ENCODE data around the gene HSCB.
"Not testable (repeated sequence)": the region's sequence is repeated elsewhere in the genome, so short reads cannot be mapped to it uniquely, and the experiment has no call there.

Gene HSCB, protein sequence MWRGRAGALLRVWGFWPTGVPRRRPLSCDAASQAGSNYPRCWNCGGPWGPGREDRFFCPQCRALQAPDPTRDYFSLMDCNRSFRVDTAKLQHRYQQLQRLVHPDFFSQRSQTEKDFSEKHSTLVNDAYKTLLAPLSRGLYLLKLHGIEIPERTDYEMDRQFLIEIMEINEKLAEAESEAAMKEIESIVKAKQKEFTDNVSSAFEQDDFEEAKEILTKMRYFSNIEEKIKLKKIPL

DNA sequence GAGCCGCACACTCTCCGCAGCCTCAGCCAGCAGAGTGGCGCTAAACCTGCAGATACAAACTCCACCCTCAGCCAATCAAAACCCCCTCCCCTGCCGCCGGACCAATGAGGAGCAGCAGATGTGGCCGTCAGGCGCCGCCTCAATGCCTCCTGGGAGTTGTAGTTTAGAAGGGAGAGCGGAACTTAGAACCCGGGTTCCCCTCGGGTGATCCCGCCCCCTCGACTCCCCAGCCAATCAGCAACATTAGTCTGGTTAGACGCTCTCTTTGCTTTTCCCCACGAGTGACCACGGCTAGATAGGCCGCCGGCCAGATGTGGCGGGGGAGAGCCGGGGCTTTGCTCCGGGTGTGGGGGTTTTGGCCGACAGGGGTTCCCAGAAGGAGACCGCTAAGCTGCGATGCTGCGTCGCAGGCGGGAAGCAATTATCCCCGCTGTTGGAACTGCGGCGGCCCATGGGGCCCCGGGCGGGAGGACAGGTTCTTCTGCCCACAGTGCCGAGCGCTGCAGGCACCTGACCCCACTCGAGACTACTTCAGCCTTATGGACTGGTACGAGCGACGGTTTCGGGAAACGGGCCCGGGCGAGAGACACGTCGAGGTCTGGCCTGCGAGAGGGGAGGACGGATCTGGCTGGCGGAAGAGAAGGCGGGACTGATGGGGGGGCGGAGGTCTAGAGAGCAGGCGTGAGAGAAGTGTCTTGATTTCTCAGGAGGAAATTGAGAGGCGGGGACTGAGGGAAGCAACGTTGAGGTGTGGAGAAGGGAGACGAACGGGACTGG lies at the start of gene HSCB, which contains the start of gene CHEK2:
Gene HSCB (plus strand): TSS at position 255 of the 777 bp plus-strand sequence. CDS start 57 bp downstream, at position 312.
Gene CHEK2 (minus strand): TSS at position 36 of the 777 bp plus-strand sequence. CDS start 7,099 bp downstream, outside the sequence.
- H3K27ac ChIP-seq (ENCODE audit: low read depth, low read length) = peak within 1 kb of the TSS; percentile 94
- peaks cover 9% of the 10 kb centered on the region for H3K4me1 ChIP-seq (ENCODE audit: control insufficient read depth, insufficient read depth, low read length)
- H3K36me3 ChIP-seq (ENCODE audit: control insufficient read depth, insufficient read depth, low read length) = peaks cover 6% of the 10 kb centered on the region
- no peaks in the 10 kb centered on the region for H3K27me3 ChIP-seq (ENCODE audit: control insufficient read depth, insufficient read depth, low read length)
- peak within 1 kb of the TSS; percentile 89 for H3K9ac ChIP-seq (ENCODE audit: low read length)
- H3K4me3 ChIP-seq (ENCODE audit: low read length) = peak within 1 kb of the TSS; percentile 87

DNA sequence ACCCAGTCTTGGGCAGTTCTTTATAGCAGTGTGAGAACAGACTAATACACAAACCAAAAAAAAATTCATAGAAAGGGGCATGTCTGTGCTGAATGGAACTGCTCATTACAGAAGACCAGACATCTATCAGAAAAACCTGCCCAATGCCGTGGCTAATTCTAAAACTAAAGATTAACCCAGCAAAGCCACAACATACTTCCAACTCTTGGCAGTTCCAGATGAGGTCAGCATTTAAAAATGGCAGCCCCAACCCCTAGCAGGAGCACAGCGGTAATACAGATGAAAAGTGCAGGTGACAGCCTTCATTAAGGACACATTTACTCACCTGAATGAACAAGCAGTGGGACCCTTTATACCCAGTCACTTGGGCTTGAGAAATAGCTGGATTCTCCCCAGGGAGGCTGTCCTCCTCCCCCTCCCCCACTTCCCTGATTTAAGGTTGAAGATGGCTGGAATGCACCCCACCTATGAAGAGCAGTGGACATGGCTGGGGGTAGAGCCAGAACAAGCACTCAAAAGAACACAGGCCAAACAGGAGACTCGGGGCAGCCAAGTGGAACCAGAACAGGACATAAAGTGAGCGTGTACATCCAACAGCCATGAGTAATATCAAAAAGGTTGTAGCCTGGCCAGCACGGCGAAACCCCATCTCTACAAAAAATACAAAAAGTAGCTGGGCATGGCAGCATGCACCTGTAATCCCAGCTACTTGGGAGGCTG lies 48.6 kb upstream of the HSCB start:
- H3K27ac ChIP-seq (ENCODE audit: low read depth, low read length); H3K4me1 ChIP-seq (ENCODE audit: control insufficient read depth, insufficient read depth, low read length); H3K4me3 ChIP-seq (ENCODE audit: low read length): not testable (repeated sequence)

DNA sequence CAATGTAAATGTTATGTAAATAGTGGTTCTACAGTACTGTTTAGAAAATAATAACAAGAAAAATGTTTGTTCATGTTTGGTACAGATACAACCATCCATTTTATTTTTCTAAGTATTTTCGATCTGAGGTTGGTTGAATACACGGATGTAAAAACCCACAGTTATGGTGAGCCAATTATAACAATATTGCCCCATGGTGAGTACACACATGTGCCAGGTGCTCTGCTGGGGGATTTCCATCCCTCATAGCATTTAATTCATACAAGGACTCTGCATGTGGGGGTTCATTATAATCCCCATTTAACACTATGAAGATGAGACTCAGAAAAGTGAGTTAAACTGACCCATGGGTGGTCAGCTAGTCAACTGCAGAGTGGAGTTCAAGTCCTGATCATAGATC lies 38.9 kb upstream of the HSCB start:
- Histone ChIP-seq H3K9ac (ENCODE audit: low read length) (no peak overlapping the region), H3K4me1 (ENCODE audit: control insufficient read depth, insufficient read depth, low read length) (no peaks in the 10 kb centered on the region), H3K36me3 (ENCODE audit: control insufficient read depth, insufficient read depth, low read length) (no peaks in the 10 kb centered on the region), H3K27me3 (ENCODE audit: control insufficient read depth, insufficient read depth, low read length) (no peaks in the 10 kb centered on the region), H3K27ac (ENCODE audit: low read depth, low read length) (no peak overlapping the region), H3K4me3 (ENCODE audit: low read length) (no peak overlapping the region)

More for the DNA sequence above, 48.6 kb upstream of the HSCB start:
- not testable (repeated sequence) for H3K36me3 ChIP-seq (ENCODE audit: control insufficient read depth, insufficient read depth, low read length); H3K9ac ChIP-seq (ENCODE audit: low read length); H3K27me3 ChIP-seq (ENCODE audit: control insufficient read depth, insufficient read depth, low read length)

DNA sequence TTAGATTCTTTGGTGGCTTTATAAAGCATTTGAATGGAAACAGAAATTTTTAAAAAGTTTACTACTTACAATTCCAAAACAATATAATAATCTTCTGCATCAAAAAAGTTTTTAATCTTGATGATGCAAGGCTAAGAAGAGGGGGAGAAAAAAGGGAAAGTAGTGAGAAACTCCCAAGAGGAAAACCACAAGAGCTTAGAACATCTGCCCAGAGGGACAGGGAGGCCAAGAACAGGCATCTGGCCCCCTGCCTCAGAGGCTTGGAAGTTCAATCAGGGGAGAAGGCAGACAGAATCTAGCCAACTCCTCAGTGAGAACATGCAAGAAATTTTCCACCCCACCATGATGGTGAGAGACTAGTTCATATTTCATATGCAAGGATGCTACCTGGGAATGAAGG lies 38.4 kb upstream of the HSCB start:
- Histone ChIP-seq H3K27ac (ENCODE audit: low read depth, low read length) (no peak overlapping the region), H3K4me1 (ENCODE audit: control insufficient read depth, insufficient read depth, low read length) (no peaks in the 10 kb centered on the region), H3K4me3 (ENCODE audit: low read length) (no peak overlapping the region), H3K9ac (ENCODE audit: low read length) (no peak overlapping the region), H3K36me3 (ENCODE audit: control insufficient read depth, insufficient read depth, low read length) (no peaks in the 10 kb centered on the region), H3K27me3 (ENCODE audit: control insufficient read depth, insufficient read depth, low read length) (no peaks in the 10 kb centered on the region)

DNA sequence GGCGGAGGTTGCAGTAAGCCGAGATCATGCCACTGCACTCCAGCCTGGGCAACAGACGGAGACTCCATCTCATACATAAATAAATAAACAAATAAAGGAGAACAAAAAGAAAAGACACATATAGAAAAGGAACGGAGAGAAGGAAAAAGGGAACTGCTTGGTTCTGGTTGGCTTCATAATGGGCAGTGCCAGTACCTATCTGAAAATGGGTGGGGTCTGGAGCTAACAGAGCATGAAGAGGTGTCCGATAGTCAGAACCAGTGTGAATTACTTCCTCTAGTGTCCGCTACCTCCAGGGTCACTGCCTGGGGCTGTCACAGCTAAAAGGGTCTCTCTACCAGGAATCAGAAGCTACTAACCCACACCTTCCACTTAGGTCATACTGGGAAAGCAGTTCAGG lies 35.0 kb upstream of the HSCB start:
- H3K27me3 ChIP-seq (ENCODE audit: control insufficient read depth, insufficient read depth, low read length) = no peaks in the 10 kb centered on the region
- no peaks in the 10 kb centered on the region for H3K36me3 ChIP-seq (ENCODE audit: control insufficient read depth, insufficient read depth, low read length)
- H3K9ac ChIP-seq (ENCODE audit: low read length) = no peak overlapping the region
- no peak overlapping the region for H3K27ac ChIP-seq (ENCODE audit: low read depth, low read length)
- no peaks in the 10 kb centered on the region for H3K4me1 ChIP-seq (ENCODE audit: control insufficient read depth, insufficient read depth, low read length)
- no peak overlapping the region for H3K4me3 ChIP-seq (ENCODE audit: low read length)

DNA sequence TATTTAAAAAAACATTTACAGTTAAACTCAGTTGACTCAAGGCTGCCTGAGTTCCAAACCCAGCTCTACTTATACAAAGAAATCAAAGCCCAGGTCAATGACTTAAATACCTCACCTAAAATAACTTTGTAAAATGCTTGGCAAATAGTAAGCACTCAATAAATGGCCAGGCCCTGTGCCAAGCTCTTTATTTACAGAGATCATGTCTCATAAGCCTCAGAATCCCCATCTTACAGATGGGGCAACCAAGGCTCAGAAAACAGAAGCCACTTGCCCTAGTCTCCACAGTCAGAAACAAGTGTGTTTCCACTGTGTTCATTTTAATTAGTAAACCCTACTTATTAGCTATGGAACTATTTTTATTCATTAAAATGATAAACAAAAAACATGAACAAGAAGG lies 31.7 kb upstream of the HSCB start:
- Histone ChIP-seq H3K27ac (ENCODE audit: low read depth, low read length) (no peak overlapping the region), H3K36me3 (ENCODE audit: control insufficient read depth, insufficient read depth, low read length) (no peaks in the 10 kb centered on the region), H3K4me1 (ENCODE audit: control insufficient read depth, insufficient read depth, low read length) (no peaks in the 10 kb centered on the region), H3K9ac (ENCODE audit: low read length) (no peak overlapping the region), H3K4me3 (ENCODE audit: low read length) (no peak overlapping the region), H3K27me3 (ENCODE audit: control insufficient read depth, insufficient read depth, low read length) (no peaks in the 10 kb centered on the region)

DNA sequence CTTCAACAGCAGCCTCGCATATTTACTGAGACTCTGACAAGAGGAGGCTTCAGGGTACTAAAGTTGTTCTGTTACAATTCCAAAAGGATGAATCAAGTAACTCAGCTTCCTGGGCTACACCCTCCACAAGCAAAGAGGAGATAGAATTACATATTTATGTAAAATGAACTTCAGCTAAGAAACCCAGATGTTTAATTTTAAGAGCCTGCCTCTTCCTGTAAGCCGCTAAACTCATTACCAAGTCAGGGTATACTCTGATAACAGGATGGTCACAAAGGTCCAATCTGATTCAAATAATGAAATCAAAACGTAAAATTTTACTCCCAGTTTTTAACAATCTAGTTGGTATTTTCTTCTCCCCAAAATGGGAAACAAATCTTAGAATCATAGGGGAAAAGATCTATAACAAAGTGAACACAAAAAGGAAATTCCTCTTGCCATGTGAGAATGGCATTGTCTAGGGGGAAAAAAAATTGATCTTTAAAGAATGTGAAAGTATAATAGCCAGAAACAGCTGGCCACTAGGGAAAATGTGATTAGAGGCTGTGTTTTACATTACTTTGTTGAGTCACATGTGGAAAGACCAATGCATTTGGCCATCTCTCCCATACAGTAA lies 31.2 kb upstream of the HSCB start:
- Histone ChIP-seq H3K27ac (ENCODE audit: low read depth, low read length) (peak overlapping the region; percentile 71), H3K4me1 (ENCODE audit: control insufficient read depth, insufficient read depth, low read length) (no peaks in the 10 kb centered on the region), H3K27me3 (ENCODE audit: control insufficient read depth, insufficient read depth, low read length) (no peaks in the 10 kb centered on the region), H3K36me3 (ENCODE audit: control insufficient read depth, insufficient read depth, low read length) (no peaks in the 10 kb centered on the region), H3K9ac (ENCODE audit: low read length) (no peak overlapping the region), H3K4me3 (ENCODE audit: low read length) (no peak overlapping the region)

DNA sequence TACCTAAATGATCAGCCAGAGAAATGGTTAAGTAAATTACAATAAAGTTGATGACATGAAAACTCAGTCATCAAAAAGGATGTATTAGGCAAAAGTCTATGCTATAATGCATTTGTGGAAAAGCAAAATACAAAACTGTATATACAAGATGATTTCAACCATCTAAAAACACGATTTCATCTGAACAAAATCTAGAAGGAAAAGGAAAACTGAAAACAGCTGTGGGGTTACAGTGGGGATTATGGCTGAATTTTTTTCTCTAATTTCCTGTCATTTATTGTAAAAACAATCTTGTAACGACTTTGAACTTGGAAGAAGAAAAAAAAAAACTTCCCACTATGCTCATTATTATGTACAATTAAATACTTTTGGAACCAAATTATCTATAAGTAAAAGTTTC lies 30.5 kb upstream of the HSCB start:
- Histone ChIP-seq H3K4me3 (ENCODE audit: low read length) (no peak overlapping the region), H3K36me3 (ENCODE audit: control insufficient read depth, insufficient read depth, low read length) (no peaks in the 10 kb centered on the region), H3K27me3 (ENCODE audit: control insufficient read depth, insufficient read depth, low read length) (no peaks in the 10 kb centered on the region), H3K27ac (ENCODE audit: low read depth, low read length) (no peak overlapping the region), H3K9ac (ENCODE audit: low read length) (no peak overlapping the region), H3K4me1 (ENCODE audit: control insufficient read depth, insufficient read depth, low read length) (no peaks in the 10 kb centered on the region)

DNA sequence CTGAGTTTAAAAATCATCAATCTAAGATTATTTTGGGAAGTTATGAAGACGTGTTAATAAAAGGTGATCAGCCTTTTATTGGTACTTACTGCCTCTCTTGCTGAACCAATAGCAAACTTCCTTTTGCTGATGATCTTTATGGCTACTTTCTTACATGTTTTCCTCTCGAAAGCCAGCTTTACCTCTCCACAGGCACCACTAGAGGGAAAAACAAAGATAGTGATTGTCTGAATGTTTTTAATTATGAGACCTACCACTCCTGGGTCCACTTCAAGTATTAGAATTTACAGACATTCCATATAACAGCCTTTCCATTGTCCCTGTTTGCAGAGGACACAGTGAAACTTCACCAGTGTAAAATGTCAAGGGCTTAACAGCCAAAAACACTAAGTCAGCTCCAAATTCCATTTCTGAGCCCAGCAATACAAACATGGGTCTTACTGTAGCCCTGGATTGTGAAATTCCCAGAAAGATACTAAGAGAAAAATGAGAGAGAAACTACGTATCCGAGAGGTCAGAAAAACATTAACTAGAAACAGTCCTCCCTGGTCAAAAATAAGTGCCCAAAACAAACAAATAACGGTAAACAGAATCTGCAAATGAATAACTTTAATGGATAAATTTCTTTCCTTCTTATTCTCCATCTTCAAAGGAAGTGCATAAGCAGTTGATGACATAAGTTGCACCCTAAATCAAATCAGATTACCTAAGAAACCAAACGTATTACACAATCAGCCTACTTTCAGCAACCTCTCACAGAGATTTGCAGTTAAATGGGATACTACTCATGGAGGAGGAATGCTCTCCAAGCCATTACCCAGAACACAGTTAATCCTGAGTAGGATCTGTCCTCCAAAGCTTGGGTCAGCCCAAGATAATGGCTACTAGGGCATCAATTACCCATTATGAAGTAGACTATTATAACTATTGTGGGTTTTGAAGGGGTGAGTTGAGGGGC lies 29.7 kb upstream of the HSCB start:
- no peaks in the 10 kb centered on the region for H3K27me3 ChIP-seq (ENCODE audit: control insufficient read depth, insufficient read depth, low read length)
- H3K9ac ChIP-seq (ENCODE audit: low read length) = no peak overlapping the region
- H3K4me3 ChIP-seq (ENCODE audit: low read length) = no peak overlapping the region
- H3K4me1 ChIP-seq (ENCODE audit: control insufficient read depth, insufficient read depth, low read length) = no peaks in the 10 kb centered on the region
- peak overlapping the region; percentile 66 for H3K27ac ChIP-seq (ENCODE audit: low read depth, low read length)
- no peaks in the 10 kb centered on the region for H3K36me3 ChIP-seq (ENCODE audit: control insufficient read depth, insufficient read depth, low read length)

DNA sequence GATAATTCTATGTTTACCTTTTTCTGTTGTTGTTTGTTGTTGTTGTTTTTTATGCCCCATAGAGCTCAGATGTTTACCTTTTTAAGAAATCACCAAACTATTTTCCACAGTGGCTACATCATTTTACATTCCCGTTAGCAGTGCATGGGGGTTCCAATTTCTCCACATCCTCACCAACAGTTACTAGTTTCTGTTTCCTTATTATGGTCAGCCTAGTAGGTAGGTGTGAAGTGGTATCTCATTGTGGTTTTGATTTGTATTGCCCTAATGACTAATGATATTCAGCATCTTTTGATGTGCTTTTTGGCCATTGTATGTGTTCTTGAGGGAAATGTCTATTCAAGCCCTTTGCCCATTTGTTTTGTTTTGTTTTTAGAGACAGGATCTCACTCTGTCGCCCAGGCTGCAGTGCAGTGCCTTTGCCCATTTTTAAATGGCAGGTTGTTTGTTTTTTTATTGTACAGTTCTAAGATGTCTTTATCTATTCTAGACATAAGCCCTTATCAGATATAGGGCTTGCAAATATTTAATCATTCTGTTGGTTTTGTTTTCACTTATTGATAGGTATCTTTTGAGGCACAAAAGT lies 27.7 kb upstream of the HSCB start:
- Histone ChIP-seq H3K9ac (ENCODE audit: low read length) (no peak overlapping the region), H3K36me3 (ENCODE audit: control insufficient read depth, insufficient read depth, low read length) (no peaks in the 10 kb centered on the region), H3K4me1 (ENCODE audit: control insufficient read depth, insufficient read depth, low read length) (no peaks in the 10 kb centered on the region), H3K27me3 (ENCODE audit: control insufficient read depth, insufficient read depth, low read length) (no peaks in the 10 kb centered on the region), H3K4me3 (ENCODE audit: low read length) (no peak overlapping the region), H3K27ac (ENCODE audit: low read depth, low read length) (no peak overlapping the region)

DNA sequence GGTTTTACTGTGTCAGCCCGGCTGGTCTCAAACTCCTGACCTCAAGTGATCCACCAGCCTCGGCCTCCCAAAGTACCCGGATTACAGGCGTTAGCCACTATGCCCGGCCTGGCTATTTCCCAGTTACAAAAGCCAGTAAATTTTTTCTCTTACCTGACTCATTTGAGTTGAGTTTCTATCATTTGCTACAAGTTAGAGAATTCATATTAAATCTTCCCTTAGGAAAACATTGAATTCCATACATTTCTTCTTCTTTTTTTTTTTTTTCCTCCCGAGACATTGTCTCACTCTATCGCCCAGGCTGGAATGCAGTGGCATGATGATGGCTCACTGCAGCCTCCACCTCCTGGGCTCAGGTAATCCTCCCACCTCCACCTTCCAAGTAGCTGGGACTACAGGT lies 26.2 kb upstream of the HSCB start:
- Histone ChIP-seq H3K27me3 (ENCODE audit: control insufficient read depth, insufficient read depth, low read length) (no peaks in the 10 kb centered on the region), H3K4me3 (ENCODE audit: low read length) (no peak overlapping the region), H3K4me1 (ENCODE audit: control insufficient read depth, insufficient read depth, low read length) (no peaks in the 10 kb centered on the region), H3K9ac (ENCODE audit: low read length) (no peak overlapping the region), H3K27ac (ENCODE audit: low read depth, low read length) (no peak overlapping the region), H3K36me3 (ENCODE audit: control insufficient read depth, insufficient read depth, low read length) (no peaks in the 10 kb centered on the region)

Data from rectal smooth muscle tissue (tissue), 1 donor.